Astrocyte (in vitro differentiated cells and primary cell): ENCODE results near the gene CKMT2. TPM values are rescaled to one million over a fixed set of nuclear protein-coding genes. Genes with fewer than 3 reads are reported as not detected.

ENCODE experiments used
- DNase-seq: peaks from one replicate; pipeline ENCODE4 v3.0.0-alpha.2; 2010; ENCODE audit warnings: low read depth
- FAIRE-seq: peaks from 2 replicates; lab custom pipeline; 2011; peaks lifted over from hg19 to GRCh38; lab: Jason Lieb, UNC
- H2AFZ ChIP-seq: 2 replicates; pipeline ENCODE4 v1.6.0; 2012; ENCODE audit warnings: low read depth, low read length, inconsistent platforms
- H3K27ac ChIP-seq: 2 replicates; pipeline ENCODE4 v1.5.1; 2011; ENCODE audit warnings: low read depth, low read length, inconsistent platforms
- H3K27me3 ChIP-seq: 2 replicates; pipeline ENCODE4 v1.6.0; 2011; ENCODE audit warnings: low read length, inconsistent platforms; ENCODE audit not compliant: insufficient read depth
- H3K36me3 ChIP-seq: 2 replicates; pipeline ENCODE4 v1.5.1; 2011; ENCODE audit warnings: low read length, inconsistent platforms; ENCODE audit not compliant: insufficient read depth
- H3K4me1 ChIP-seq: 2 replicates; pipeline ENCODE4 v1.5.1; 2011; ENCODE audit warnings: low read length, inconsistent platforms; ENCODE audit not compliant: insufficient read depth
- H3K4me2 ChIP-seq: 2 replicates; pipeline ENCODE4 v1.6.0; 2012; ENCODE audit warnings: low read length, inconsistent platforms
- H3K4me3 ChIP-seq: 2 replicates; pipeline ENCODE4 v1.5.1; 2011; ENCODE audit warnings: low read depth, mild to moderate bottlenecking, low read length, inconsistent platforms; ENCODE audit not compliant: insufficient read depth
- H3K79me2 ChIP-seq: 2 replicates; pipeline ENCODE4 v1.6.0; 2012; ENCODE audit warnings: mild to moderate bottlenecking, low read length, inconsistent platforms; ENCODE audit not compliant: insufficient read depth
- H3K9ac ChIP-seq: 2 replicates; pipeline ENCODE4 v1.6.0; 2012; ENCODE audit warnings: mild to moderate bottlenecking, low read length, inconsistent platforms
- H3K9me3 ChIP-seq: 2 replicates; pipeline ENCODE4 v1.5.1; 2012; ENCODE audit warnings: low read depth, mild to moderate bottlenecking, low read length, inconsistent platforms; ENCODE audit not compliant: insufficient read depth
- H4K20me1 ChIP-seq: 2 replicates; pipeline ENCODE4 v1.6.0; 2012; ENCODE audit warnings: low read length, inconsistent platforms; ENCODE audit not compliant: insufficient read depth
- H3K27ac Mint-ChIP-seq: one replicate; pipeline ENCODE4 v1.8.0; 2021; ENCODE audit warnings: mild to moderate bottlenecking, mixed read lengths; ENCODE audit not compliant: unreplicated experiment
- H3K27me3 Mint-ChIP-seq: one replicate; pipeline ENCODE4 v1.8.0; 2021; ENCODE audit warnings: low read depth, mixed read lengths; ENCODE audit not compliant: unreplicated experiment
- H3K36me3 Mint-ChIP-seq: one replicate; pipeline ENCODE4 v1.8.0; 2021; ENCODE audit warnings: low read depth, mixed read lengths; ENCODE audit not compliant: unreplicated experiment
- H3K4me1 Mint-ChIP-seq: one replicate; pipeline ENCODE4 v1.8.0; 2021; ENCODE audit warnings: low read depth, mixed read lengths; ENCODE audit not compliant: unreplicated experiment
- H3K4me3 Mint-ChIP-seq: one replicate; pipeline ENCODE4 v1.8.0; 2021; ENCODE audit warnings: mild to moderate bottlenecking, moderate library complexity, mixed read lengths; ENCODE audit not compliant: unreplicated experiment
- H3K9me3 Mint-ChIP-seq: one replicate; pipeline ENCODE4 v1.8.0; 2021; ENCODE audit warnings: mild to moderate bottlenecking, mixed read lengths; ENCODE audit not compliant: unreplicated experiment
- CTCF ChIP-seq: IDR thresholded peaks from 2 replicates; pipeline ENCODE4 v1.5.1; 2011; ENCODE audit warnings: low read depth, mild to moderate bottlenecking, inconsistent platforms, low read length, moderate library complexity; ENCODE audit not compliant: insufficient read depth
- EZH2 ChIP-seq: IDR thresholded peaks from 2 replicates; pipeline ENCODE4 v1.6.1; 2012; ENCODE audit warnings: mild to moderate bottlenecking, low read length, inconsistent platforms; ENCODE audit not compliant: insufficient read depth
- total RNA-seq: library from RNA; stranded (reverse); gene quantifications from 2 replicates; pipeline ENCODE4 v1.2.1, GENCODE V29; 2021

Gene CKMT2
- total RNA-seq, 1 donor from 2014 or later: 0.18 TPM

GRCh38 chr5:81222285-81222684 is 10.8 kb upstream of the CKMT2 start:
- Histone ChIP-seq H3K79me2 (no peaks in the 10 kb centered on the region), H3K27me3 (no peaks in the 10 kb centered on the region), H3K36me3 (no peaks in the 10 kb centered on the region), H3K9ac (no peak overlapping the region), H3K4me2 (no peak overlapping the region), H4K20me1 (no peaks in the 10 kb centered on the region), H3K4me1 (no peaks in the 10 kb centered on the region), H2AFZ (no peak overlapping the region), H3K27ac (no peak overlapping the region), H3K9me3 (no peaks in the 10 kb centered on the region), H3K4me3 (no peak overlapping the region)
- H3K4me3 Mint-ChIP-seq: no peak overlapping the region
- FAIRE-seq (no peak), DNase-seq (no peak)
- peaks cover 2% of the 10 kb centered on the region for H3K4me1 Mint-ChIP-seq
- peaks cover 5% of the 10 kb centered on the region for H3K9me3 Mint-ChIP-seq
- no peaks in the 10 kb centered on the region for H3K36me3 Mint-ChIP-seq
- no peaks in the 10 kb centered on the region for H3K27me3 Mint-ChIP-seq
- H3K27ac Mint-ChIP-seq: no peak overlapping the region
- TF ChIP-seq EZH2 (no peak), CTCF (no peak)

GRCh38 chr5:81225463-81225862 is 7.7 kb upstream of the CKMT2 start:
- Histone ChIP-seq H2AFZ (no peak overlapping the region), H3K36me3 (no peaks in the 10 kb centered on the region), H3K9me3 (no peaks in the 10 kb centered on the region), H3K4me1 (no peaks in the 10 kb centered on the region), H3K4me2 (no peak overlapping the region), H3K4me3 (no peak overlapping the region), H3K79me2 (no peaks in the 10 kb centered on the region), H3K27ac (no peak overlapping the region), H3K9ac (no peak overlapping the region), H3K27me3 (no peaks in the 10 kb centered on the region), H4K20me1 (no peaks in the 10 kb centered on the region)
- H3K36me3 Mint-ChIP-seq: no peaks in the 10 kb centered on the region
- TF ChIP-seq EZH2 (no peak), CTCF (no peak)
- no peaks in the 10 kb centered on the region for H3K9me3 Mint-ChIP-seq
- no peaks in the 10 kb centered on the region for H3K4me1 Mint-ChIP-seq
- FAIRE-seq (no peak), DNase-seq (no peak)
- no peak overlapping the region for H3K4me3 Mint-ChIP-seq
- no peak overlapping the region for H3K27ac Mint-ChIP-seq
- H3K27me3 Mint-ChIP-seq: peaks cover 2% of the 10 kb centered on the region

- Histone ChIP-seq H4K20me1 (no peaks in the 10 kb centered on the region), H2AFZ (no peak overlapping the region), H3K27me3 (no peaks in the 10 kb centered on the region), H3K9me3 (no peaks in the 10 kb centered on the region), H3K36me3 (no peaks in the 10 kb centered on the region), H3K4me1 (no peaks in the 10 kb centered on the region), H3K27ac (no peak overlapping the region), H3K9ac (no peak overlapping the region), H3K4me3 (no peak overlapping the region), H3K79me2 (no peaks in the 10 kb centered on the region), H3K4me2 (no peak overlapping the region)
- peaks cover 2% of the 10 kb centered on the region for H3K27me3 Mint-ChIP-seq
- FAIRE-seq (no peak), DNase-seq (no peak)
- TF ChIP-seq CTCF (no peak), EZH2 (no peak)
- H3K4me3 Mint-ChIP-seq: no peak overlapping the region
- no peaks in the 10 kb centered on the region for H3K36me3 Mint-ChIP-seq
- no peak overlapping the region for H3K27ac Mint-ChIP-seq
- H3K9me3 Mint-ChIP-seq: no peaks in the 10 kb centered on the region
- no peaks in the 10 kb centered on the region for H3K4me1 Mint-ChIP-seq
Observed at GRCh38 chr5:81226286-81226685, 6.8 kb upstream of the CKMT2 start.
